ENCODE data around the gene KIRREL3.

- TF ChIP-seq ZNF274 (IDR thresholded peaks at IDR 0.05; ENCODE audit: low read depth, low read length) (no peak), SUZ12 (IDR thresholded peaks at IDR 0.05; ENCODE audit: extremely low read depth, insufficient read depth, insufficient read length) (no peak)
Measured at GRCh38 chr11:127027789-127028188, 27.2 kb upstream of the KIRREL3 start.

Data from NT2/D1 (cell line).